PFSK-1 (cell line): ENCODE data around the gene BATF3.

ENCODE experiments used
- FOXP2 ChIP-seq: optimal IDR thresholded peaks from 2 replicates; pipeline ENCODE3; 2011; ENCODE audit warnings: borderline replicate concordance, control low read depth, inconsistent platforms; ENCODE audit not compliant: insufficient read depth; ENCODE audit errors: extremely low read length, extremely low read depth
- POLR2AphosphoS5 ChIP-seq: IDR thresholded peaks from 2 replicates; pipeline ENCODE4 v1.6.1; 2012; ENCODE audit warnings: low read depth, mild to moderate bottlenecking, control low read depth, low read length, moderate library complexity
- SIN3A ChIP-seq: IDR thresholded peaks from 2 replicates; pipeline ENCODE4 v1.6.1; 2012; ENCODE audit warnings: mild to moderate bottlenecking, low read length, moderate library complexity, borderline replicate concordance; ENCODE audit not compliant: insufficient read depth
- TAF1 ChIP-seq: IDR thresholded peaks from 2 replicates; pipeline ENCODE4 v1.6.1; 2012; ENCODE audit warnings: low read length, control low read depth, borderline replicate concordance; ENCODE audit not compliant: insufficient read depth
- TF ChIP-seq, protein P1 (sequence below), 2 experiments: IDR thresholded peaks; 2 replicates each; pipeline versions ENCODE4 v1.6.1 to v1.8.0; 2011 to 2012; ENCODE audit warnings: low read depth in 2 of 2, low read length in 2 of 2, control low read depth in 1 of 2, inconsistent platforms in 1 of 2, mild to moderate bottlenecking in 1 of 2, moderate library complexity in 1 of 2; ENCODE audit not compliant: insufficient read depth in 1 of 2

DNA sequence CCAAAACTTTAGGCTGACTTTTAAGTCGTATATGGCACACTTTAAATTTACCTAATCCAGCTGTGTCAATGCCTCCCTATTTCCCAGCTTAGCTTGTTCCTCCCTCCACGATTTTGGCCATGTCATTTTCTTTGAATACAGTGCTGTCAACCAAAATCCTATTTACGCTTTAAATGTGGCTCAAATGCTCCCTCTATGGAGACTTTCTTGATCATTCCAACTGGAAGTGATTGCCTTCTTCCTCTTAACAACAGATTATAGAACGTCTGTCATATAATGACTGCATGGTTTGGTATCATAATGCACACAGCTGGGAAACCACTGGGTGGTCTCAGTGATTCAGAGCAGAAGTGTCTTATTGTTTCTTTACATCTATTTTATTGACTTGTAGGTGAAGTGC is 18.9 kb upstream of the BATF3 start:
- TF ChIP-seq POLR2AphosphoS5, result no peak
- no peak for TF ChIP-seq TAF1
- TF ChIP-seq, protein P1, sequence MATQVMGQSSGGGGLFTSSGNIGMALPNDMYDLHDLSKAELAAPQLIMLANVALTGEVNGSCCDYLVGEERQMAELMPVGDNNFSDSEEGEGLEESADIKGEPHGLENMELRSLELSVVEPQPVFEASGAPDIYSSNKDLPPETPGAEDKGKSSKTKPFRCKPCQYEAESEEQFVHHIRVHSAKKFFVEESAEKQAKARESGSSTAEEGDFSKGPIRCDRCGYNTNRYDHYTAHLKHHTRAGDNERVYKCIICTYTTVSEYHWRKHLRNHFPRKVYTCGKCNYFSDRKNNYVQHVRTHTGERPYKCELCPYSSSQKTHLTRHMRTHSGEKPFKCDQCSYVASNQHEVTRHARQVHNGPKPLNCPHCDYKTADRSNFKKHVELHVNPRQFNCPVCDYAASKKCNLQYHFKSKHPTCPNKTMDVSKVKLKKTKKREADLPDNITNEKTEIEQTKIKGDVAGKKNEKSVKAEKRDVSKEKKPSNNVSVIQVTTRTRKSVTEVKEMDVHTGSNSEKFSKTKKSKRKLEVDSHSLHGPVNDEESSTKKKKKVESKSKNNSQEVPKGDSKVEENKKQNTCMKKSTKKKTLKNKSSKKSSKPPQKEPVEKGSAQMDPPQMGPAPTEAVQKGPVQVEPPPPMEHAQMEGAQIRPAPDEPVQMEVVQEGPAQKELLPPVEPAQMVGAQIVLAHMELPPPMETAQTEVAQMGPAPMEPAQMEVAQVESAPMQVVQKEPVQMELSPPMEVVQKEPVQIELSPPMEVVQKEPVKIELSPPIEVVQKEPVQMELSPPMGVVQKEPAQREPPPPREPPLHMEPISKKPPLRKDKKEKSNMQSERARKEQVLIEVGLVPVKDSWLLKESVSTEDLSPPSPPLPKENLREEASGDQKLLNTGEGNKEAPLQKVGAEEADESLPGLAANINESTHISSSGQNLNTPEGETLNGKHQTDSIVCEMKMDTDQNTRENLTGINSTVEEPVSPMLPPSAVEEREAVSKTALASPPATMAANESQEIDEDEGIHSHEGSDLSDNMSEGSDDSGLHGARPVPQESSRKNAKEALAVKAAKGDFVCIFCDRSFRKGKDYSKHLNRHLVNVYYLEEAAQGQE (IDR thresholded peaks at IDR 0.05; ENCODE audit: insufficient read depth in 1 of 2, low read depth in 2 of 2, low read length in 2 of 2), result no peak
- TF ChIP-seq SIN3A, result no peak
- no peak for TF ChIP-seq FOXP2
